HEK293T (cell line): ENCODE data around the gene CLDN8.
A peak's percentile ranks its signal among the peaks of the same experiment; 100 is the strongest.

Experiments
- CTCF ChIA-PET: fragments of 350-600 bp; formaldehyde crosslinking; extraction: SDS; loops from one replicate; lab custom pipeline; 2021; ENCODE audit warnings: antibody characterized with exemption, inconsistent platforms; lab: Yijun Ruan, JAX
- POLR2A ChIA-PET: fragments of 350-600 bp; formaldehyde crosslinking; extraction: SDS; loops from one replicate; lab custom pipeline; 2020; ENCODE audit warnings: antibody characterized with exemption, inconsistent platforms; lab: Yijun Ruan, JAX
- DNase-seq: peaks from one replicate; pipeline ENCODE4 v3.0.0; 2012; ENCODE audit warnings: mixed read lengths; ENCODE audit errors: extremely low spot score
- ARNT ChIP-seq: fragments of 450-650 bp; IDR thresholded peaks from 2 replicates; pipeline ENCODE4 v1.6.1; 2017; ENCODE audit warnings: mild to moderate bottlenecking
- BHLHE40 ChIP-seq: fragments of 450-650 bp; IDR thresholded peaks from 2 replicates; pipeline ENCODE4 v1.6.1; 2016; ENCODE audit warnings: mild to moderate bottlenecking, moderate library complexity, borderline replicate concordance
- CTBP1 ChIP-seq: fragments of 450-650 bp; IDR thresholded peaks from 2 replicates; pipeline ENCODE4 v1.6.1; 2016; ENCODE audit warnings: borderline replicate concordance
- ELF4 ChIP-seq: fragments of 450-650 bp; IDR thresholded peaks from 2 replicates; pipeline ENCODE4 v1.6.1; 2017; ENCODE audit warnings: antibody characterized with exemption
- FOXA1 ChIP-seq: fragments of 450-650 bp; IDR thresholded peaks from 2 replicates; pipeline ENCODE4 v1.6.1; 2016; ENCODE audit warnings: mild to moderate bottlenecking
- FOXK2 ChIP-seq: fragments of 450-650 bp; IDR thresholded peaks from 2 replicates; pipeline ENCODE4 v1.6.1; 2016; ENCODE audit warnings: mild to moderate bottlenecking
- FOXM1 ChIP-seq: fragments of 450-650 bp; IDR thresholded peaks from 2 replicates; pipeline ENCODE4 v1.6.1; 2017; ENCODE audit warnings: mild to moderate bottlenecking, borderline replicate concordance
- HDGF ChIP-seq: fragments of 450-650 bp; IDR thresholded peaks from 2 replicates; pipeline ENCODE4 v1.6.1; 2017; ENCODE audit warnings: antibody characterized with exemption, borderline replicate concordance
- L3MBTL2 ChIP-seq: fragments of 450-650 bp; conservative IDR thresholded peaks from 2 replicates; pipeline ENCODE4 v1.6.1; 2016; ENCODE audit warnings: mild to moderate bottlenecking
- LEF1 ChIP-seq: fragments of 450-650 bp; IDR thresholded peaks from 2 replicates; pipeline ENCODE4 v1.6.1; 2017; ENCODE audit warnings: mild to moderate bottlenecking, borderline replicate concordance
- NFRKB ChIP-seq: fragments of 450-650 bp; IDR thresholded peaks from 2 replicates; pipeline ENCODE4 v1.6.1; 2016; ENCODE audit warnings: mild to moderate bottlenecking, moderate library complexity
- SP1 ChIP-seq: fragments of 450-650 bp; IDR thresholded peaks from 2 replicates; pipeline ENCODE4 v1.6.1; 2017
- SUZ12 ChIP-seq: fragments of 450-650 bp; IDR thresholded peaks from 2 replicates; pipeline ENCODE4 v1.6.1; 2016; ENCODE audit warnings: mild to moderate bottlenecking
- TARDBP ChIP-seq: fragments of 450-650 bp; IDR thresholded peaks from 2 replicates; pipeline ENCODE4 v1.6.1; 2016
- ZNF384 ChIP-seq: fragments of 450-650 bp; IDR thresholded peaks from 2 replicates; pipeline ENCODE4 v1.6.1; 2016
- TF ChIP-seq, protein P1 (sequence below): fragments of 450-650 bp; IDR thresholded peaks from 2 replicates; pipeline ENCODE4 v1.6.1; 2016

Gene CLDN8

DNA sequence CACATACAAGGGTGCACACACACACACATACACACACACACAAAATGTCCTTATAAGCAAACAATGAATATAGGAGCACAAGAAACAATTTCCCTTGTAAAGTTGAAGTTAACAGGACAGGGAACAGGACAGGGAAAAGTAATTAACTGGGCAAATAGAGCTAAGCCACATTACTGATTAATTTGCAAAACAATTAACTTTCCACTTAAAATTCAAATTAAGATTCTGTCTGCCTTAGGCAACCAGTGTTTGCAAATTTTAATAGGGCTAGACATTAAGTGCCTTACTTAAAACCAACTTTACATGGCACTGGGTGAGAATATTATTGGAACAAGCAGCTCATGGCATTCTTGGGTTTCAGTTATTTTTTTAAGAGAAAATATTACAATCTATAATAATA, 6.8 kb upstream of the CLDN8 start:
- TF ChIP-seq ZNF384 (no peak), ARNT (no peak), FOXK2 (no peak), HDGF (no peak), LEF1 (no peak), FOXA1 (no peak), TARDBP (no peak), ELF4 (no peak), BHLHE40 (no peak), FOXM1 (no peak), NFRKB (no peak), L3MBTL2 (no peak), SUZ12 (no peak), CTBP1 (no peak), SP1 (no peak)
- TF ChIP-seq, protein P1, sequence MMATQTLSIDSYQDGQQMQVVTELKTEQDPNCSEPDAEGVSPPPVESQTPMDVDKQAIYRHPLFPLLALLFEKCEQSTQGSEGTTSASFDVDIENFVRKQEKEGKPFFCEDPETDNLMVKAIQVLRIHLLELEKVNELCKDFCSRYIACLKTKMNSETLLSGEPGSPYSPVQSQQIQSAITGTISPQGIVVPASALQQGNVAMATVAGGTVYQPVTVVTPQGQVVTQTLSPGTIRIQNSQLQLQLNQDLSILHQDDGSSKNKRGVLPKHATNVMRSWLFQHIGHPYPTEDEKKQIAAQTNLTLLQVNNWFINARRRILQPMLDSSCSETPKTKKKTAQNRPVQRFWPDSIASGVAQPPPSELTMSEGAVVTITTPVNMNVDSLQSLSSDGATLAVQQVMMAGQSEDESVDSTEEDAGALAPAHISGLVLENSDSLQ, result no peak
- ChIA-PET POLR2A (no interaction called here), CTCF (no interaction called here)
- no peak for DNase-seq

DNA sequence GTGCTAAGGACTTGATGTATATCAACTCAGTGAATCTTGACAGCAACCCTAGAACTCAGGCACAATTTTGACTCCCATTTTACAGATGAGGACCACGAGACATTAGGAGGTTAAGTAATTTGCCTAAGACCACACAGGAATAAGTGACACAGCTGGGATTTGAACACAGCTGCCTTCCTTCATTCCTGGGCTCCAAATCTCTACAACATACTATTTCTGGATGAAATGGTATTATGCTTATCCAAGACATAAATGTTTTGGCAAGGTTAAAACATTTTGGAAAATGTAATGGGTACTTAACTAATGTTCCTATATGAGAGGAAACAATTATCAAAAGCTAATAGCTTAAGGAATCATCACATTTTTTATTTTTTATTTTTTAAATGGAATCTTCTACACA, 4.8 kb downstream of the CLDN8 start:
- TF ChIP-seq ARNT (no peak), SUZ12 (no peak), ELF4 (no peak), CTBP1 (no peak), LEF1 (no peak), FOXM1 (no peak), FOXK2 (no peak), NFRKB (no peak), SP1 (no peak), TARDBP (no peak)
- TF ChIP-seq, protein P1, result no peak
- ChIA-PET CTCF (no interaction called here), POLR2A (no interaction called here)
- no peak for DNase-seq

GRCh38 chr21:30209601-30210000, 6.3 kb downstream of the CLDN8 start:
- no peak for DNase-seq
- POLR2A ChIA-PET, result no interaction called here
- CTCF ChIA-PET, result no interaction called here
- TF ChIP-seq TARDBP (no peak), SUZ12 (no peak), ARNT (no peak), ELF4 (no peak), FOXK2 (no peak), HDGF (no peak), FOXM1 (no peak)

DNA sequence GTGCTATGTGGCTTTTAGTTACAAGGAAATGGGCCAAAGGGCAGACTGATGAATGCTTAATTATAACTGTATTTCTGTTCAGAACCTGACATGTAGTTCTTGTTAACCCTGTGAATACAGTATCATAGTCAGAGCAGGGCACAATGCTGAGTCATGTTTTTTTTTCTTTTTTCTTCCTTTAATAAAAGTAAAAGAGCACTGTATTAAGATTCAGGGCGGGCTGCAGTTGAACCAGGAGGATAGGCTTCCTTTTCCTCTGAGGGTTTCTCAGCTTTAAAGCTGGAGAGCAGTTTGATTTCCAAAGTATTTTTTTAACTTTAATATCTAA, 8.7 kb downstream of the CLDN8 start:
- no peak for DNase-seq
- ChIA-PET POLR2A (no interaction called here), CTCF (no interaction called here)
- TF ChIP-seq FOXK2, result no peak

- TF ChIP-seq LEF1, result no peak
- TF ChIP-seq FOXM1, result no peak
- TF ChIP-seq, protein P1, result no peak
- no peak for TF ChIP-seq NFRKB
- no peak for TF ChIP-seq L3MBTL2
- TF ChIP-seq CTBP1, result no peak
- no peak for TF ChIP-seq SUZ12
- no peak for TF ChIP-seq SP1
- TF ChIP-seq ZNF384, result no peak
- no peak for TF ChIP-seq ELF4
- no peak for TF ChIP-seq ARNT
- no peak for TF ChIP-seq FOXA1
- no peak for TF ChIP-seq HDGF
- TF ChIP-seq BHLHE40, result no peak
- no peak for TF ChIP-seq FOXK2
- CTCF ChIA-PET, result no interaction called here
- POLR2A ChIA-PET, result no interaction called here
- no peak for DNase-seq
Observed at GRCh38 chr21:30206551-30207251, 9.2 kb downstream of the CLDN8 start.

DNA sequence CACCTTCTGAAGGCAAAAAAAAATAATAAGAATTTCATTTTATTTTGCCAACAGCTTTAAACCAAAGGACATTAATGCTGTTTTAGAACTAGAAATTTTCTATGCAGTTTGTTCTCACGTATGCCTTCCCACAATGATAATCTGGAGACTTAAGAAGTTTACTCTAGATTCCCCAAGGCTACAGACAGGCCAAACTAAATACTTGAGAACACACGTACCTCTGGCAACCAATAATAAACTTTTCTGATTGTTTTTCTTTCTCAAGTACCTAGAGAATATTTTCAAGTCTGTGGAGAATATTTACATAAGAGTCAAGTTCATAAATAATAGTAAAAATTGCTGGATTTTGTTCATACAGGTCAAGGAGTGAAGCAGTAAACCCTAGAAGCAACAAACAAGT, 15.9 kb downstream of the CLDN8 start:
- ChIA-PET CTCF (no interaction called here), POLR2A (no interaction called here)
- no peak for DNase-seq
- TF ChIP-seq ELF4 (no peak), NFRKB (no peak), HDGF (no peak), FOXA1 (no peak)

DNA sequence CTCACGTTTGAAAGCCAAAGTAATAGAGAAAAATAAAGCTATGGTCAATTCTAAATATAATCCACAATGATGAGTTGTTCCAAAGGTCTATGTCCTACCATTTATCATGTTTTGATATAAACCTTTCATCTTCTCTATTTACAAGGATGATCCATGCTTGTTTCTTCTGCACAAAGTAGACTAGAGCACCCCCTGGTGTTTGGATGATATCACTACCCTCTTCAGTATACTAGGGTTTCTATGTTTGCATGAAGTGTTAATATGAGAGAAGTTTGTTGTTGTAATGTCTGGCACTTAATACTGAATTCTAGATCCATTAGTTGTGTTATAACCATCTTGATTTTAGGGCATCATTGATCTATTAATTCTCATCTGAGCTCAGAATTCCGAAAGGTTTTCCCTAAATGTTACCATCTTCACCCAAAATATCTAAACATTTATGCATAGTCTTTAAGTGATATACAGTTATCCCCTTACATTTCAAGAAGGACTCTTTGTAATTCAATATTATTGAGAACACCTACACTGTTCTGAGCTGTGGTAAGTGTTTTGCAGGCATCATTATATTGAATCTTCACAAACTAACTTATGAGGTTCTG, 21.1 kb downstream of the CLDN8 start:
- ChIA-PET CTCF (no interaction called here), POLR2A (no interaction called here)
- DNase-seq, result peak; percentile 22
- TF ChIP-seq ARNT, result no peak
- no peak for TF ChIP-seq FOXM1
- TF ChIP-seq ELF4, result no peak
- no peak for TF ChIP-seq NFRKB
- TF ChIP-seq FOXK2, result no peak
- no peak for TF ChIP-seq LEF1
- no peak for TF ChIP-seq BHLHE40
- TF ChIP-seq TARDBP, result no peak
- TF ChIP-seq CTBP1, result no peak
- TF ChIP-seq SP1, result no peak
- TF ChIP-seq, protein P1, result no peak
